Lower leg skin (tissue), 4 donors: Measurements from ENCODE around the gene RTL5. TPM values are rescaled to one million over a fixed set of nuclear protein-coding genes. Genes with fewer than 3 reads are reported as not detected.
"Not testable (repeated sequence)": the region's sequence is repeated elsewhere in the genome, so short reads cannot be mapped to it uniquely, and the experiment has no call there.

ENCODE experiments used
- DNase-seq, 2 donors: peaks; one replicate each; pipeline ENCODE4 v3.0.0-alpha.2; 2019; ENCODE audit warnings: low spot score in 2 of 2
- H3K4me3 ChIP-seq: fragments of 200-600 bp; sonication (generic); 2 replicates; pipeline ENCODE4 v1.5.1; 2017; ENCODE audit warnings: mild to moderate bottlenecking, low read depth; ENCODE audit not compliant: poor library complexity, severe bottlenecking
- CTCF ChIP-seq, 3 donors: fragments of 450-650 bp; IDR thresholded peaks; one replicate each; pipeline ENCODE4 v1.5.1; 2016; ENCODE audit warnings: antibody characterized with exemption in 3 of 3, mild to moderate bottlenecking in 3 of 3, moderate library complexity in 2 of 3
- POLR2A ChIP-seq, 2 donors: fragments of 450-650 bp; IDR thresholded peaks; one replicate each; pipeline ENCODE4 v1.6.1; 2016 to 2017; ENCODE audit warnings: antibody characterized with exemption in 2 of 2, mild to moderate bottlenecking in 1 of 2, moderate library complexity in 1 of 2
- WGBS, 2 donors: methylation state at CpG; one replicate each; pipeline ENCODE4 v1.1.5; 2018; 5-methylcytosine and 5-hydroxymethylcytosine counted together
- intact Hi-C: fragments of 100-400 bp; cut with DNase I; formaldehyde crosslinking; loops from one replicate; pipeline ENCODE4 v1.15.0; 2023; ENCODE audit warnings: low total_unique reads
- total RNA-seq, 4 donors: library from RNA; depleted of rRNA; stranded (reverse); fragments of >200 nt; gene quantifications; one replicate each; pipeline ENCODE4 v1.1.0, GENCODE V29; 2016

The RTL5 gene
- total RNA-seq, result 1 to 10 TPM in 2 of 4 donors, under 1 TPM in 2; 0.46 to 1.9 (median 1.2) TPM

GRCh38 chrX:72131317-72132294 is at the start of gene RTL5:
Gene RTL5 (minus strand): TSS chrX:72131915.
- WGBS, 2 donors, result 11 to 39% methylated on average over 6 to 98 of the region's 106 CpGs
- TF ChIP-seq CTCF (IDR thresholded peaks at IDR 0.05), result no peak
- TF ChIP-seq POLR2A (IDR thresholded peaks at IDR 0.05), result no peak

GRCh38 chrX:72180539-72180938 is 48.8 kb upstream of the RTL5 start:
- 20 to 59% methylated on average over 1 of the region's 1 CpG for WGBS, 2 donors
- intact Hi-C loops, result no loop called here
- no peak for DNase-seq
- no peak overlapping the region for H3K4me3 ChIP-seq
- TF ChIP-seq CTCF (IDR thresholded peaks at IDR 0.05) (no peak), POLR2A (IDR thresholded peaks at IDR 0.05) (no peak)

More at GRCh38 chrX:72131317-72132294, at the start of gene RTL5:
- peak; percentile 73 to 95 for DNase-seq
- H3K4me3 ChIP-seq, result no peak within 1 kb of the TSS
- intact Hi-C loops, result no loop called here

GRCh38 chrX:72176981-72177380 is 45.3 kb upstream of the RTL5 start:
- TF ChIP-seq CTCF (IDR thresholded peaks at IDR 0.05), result no peak
- no peak for TF ChIP-seq POLR2A (IDR thresholded peaks at IDR 0.05)
- no peak overlapping the region for H3K4me3 ChIP-seq
- intact Hi-C loops, result no loop called here
- DNase-seq, result no peak
- 60 to 69% methylated on average over 2 of the region's 2 CpGs for WGBS, 2 donors

- H3K4me3 ChIP-seq, intact Hi-C loops, DNase-seq: not testable (repeated sequence)
- whole genome bisulfite sequencing, 2 donors, result 90 to 98% methylated on average over 5 of the region's 5 CpGs
Observed at GRCh38 chrX:72176289-72176688, 44.6 kb upstream of the RTL5 start.

- H3K4me3 ChIP-seq, result no peak overlapping the region
- WGBS, 2 donors, result 63 to 72% methylated on average over 6 of the region's 6 CpGs
- TF ChIP-seq POLR2A (IDR thresholded peaks at IDR 0.05), result no peak
- TF ChIP-seq CTCF (IDR thresholded peaks at IDR 0.05), result no peak
- DNase-seq, result no peak
- intact Hi-C loops, result no loop called here
Observed at GRCh38 chrX:72169008-72169728, 37.5 kb upstream of the RTL5 start.

GRCh38 chrX:72165551-72165950 is 33.8 kb upstream of the RTL5 start:
- no peak for TF ChIP-seq CTCF (IDR thresholded peaks at IDR 0.05)
- no peak for TF ChIP-seq POLR2A (IDR thresholded peaks at IDR 0.05)
- WGBS, 2 donors, result 74 to 80% methylated on average over 4 of the region's 4 CpGs
- DNase-seq, result no peak
- intact Hi-C loops, result no loop called here
- H3K4me3 ChIP-seq, result no peak overlapping the region
